Activated B cell treated with CpG ODN at 0.5 μM for 24 hours (primary cell): Measurements from ENCODE around the gene NIT1. TPM values are rescaled to one million over a fixed set of nuclear protein-coding genes. Genes with fewer than 3 reads are reported as not detected.

Experiments
- ATAC-seq: fragments of 200-7000 bp; cut with Tn5 transposase; one replicate; pipeline ENCODE4 v1.10.0; 2021; ENCODE audit warnings: low read depth, mild to moderate bottlenecking, moderate library complexity
- CTCF ChIA-PET: fragments of 350-600 bp; sonication (Branson Sonifier 250); formaldehyde crosslinking; loops from one replicate; lab custom pipeline; 2021; ENCODE audit warnings: antibody characterized with exemption; lab: Charles Lee
- POLR2A ChIA-PET: fragments of 350-600 bp; sonication (Branson Sonifier 250); formaldehyde crosslinking; loops from one replicate; lab custom pipeline; 2021; ENCODE audit warnings: antibody characterized with exemption; lab: Charles Lee
- DNase-seq: peaks from one replicate; pipeline ENCODE4 v3.0.0; 2022
- H3K27ac Mint-ChIP-seq: one replicate; pipeline ENCODE4 v1.8.0; 2020; ENCODE audit warnings: mixed read lengths
- H3K27me3 Mint-ChIP-seq: one replicate; pipeline ENCODE4 v1.8.0; 2021; ENCODE audit warnings: mixed read lengths
- H3K36me3 Mint-ChIP-seq: one replicate; pipeline ENCODE4 v1.8.0; 2021; ENCODE audit warnings: low read depth, mixed read lengths
- H3K4me1 Mint-ChIP-seq: one replicate; pipeline ENCODE4 v1.8.0; 2021; ENCODE audit warnings: mixed read lengths
- H3K4me3 Mint-ChIP-seq: one replicate; pipeline ENCODE4 v1.8.0; 2020; ENCODE audit warnings: mild to moderate bottlenecking, mixed read lengths
- H3K9me3 Mint-ChIP-seq: one replicate; pipeline ENCODE4 v1.8.0; 2020; ENCODE audit warnings: mixed read lengths
- intact Hi-C: fragments of 100-400 bp; cut with micrococcal nuclease; formaldehyde crosslinking; loops from one replicate; pipeline ENCODE4 v1.15.1; 2024
- total RNA-seq: library from RNA; stranded (reverse); gene quantifications from 2 replicates; pipeline ENCODE4 v1.2.3, GENCODE V29; 2022
- TF ChIP-seq, protein P1 (sequence below): fragments of 200-600 bp; IDR thresholded peaks from one replicate; pipeline ENCODE4 v1.8.0; 2022; ENCODE audit warnings: antibody characterized with exemption, mild to moderate bottlenecking

The NIT1 gene
- total RNA-seq, 1 donor from 2014 or later: 43.9 TPM

DNA sequence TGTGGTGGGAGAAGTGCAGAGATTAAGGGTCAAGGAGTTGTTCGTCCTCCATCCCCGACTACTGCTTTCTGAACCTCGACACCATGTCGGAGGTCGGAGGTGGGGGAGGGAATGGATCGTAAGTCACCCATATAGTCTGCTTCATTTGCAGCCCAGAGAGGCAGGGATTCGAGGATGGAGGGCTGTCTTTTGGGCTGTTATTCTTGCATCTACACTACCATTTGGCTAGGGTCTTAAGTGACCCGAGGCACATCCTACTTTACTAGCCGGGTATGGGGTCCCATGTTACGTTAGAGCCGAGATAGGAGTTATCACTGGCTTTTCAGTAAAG is 42.0 kb downstream of the NIT1 start:
- TF ChIP-seq, protein P1, sequence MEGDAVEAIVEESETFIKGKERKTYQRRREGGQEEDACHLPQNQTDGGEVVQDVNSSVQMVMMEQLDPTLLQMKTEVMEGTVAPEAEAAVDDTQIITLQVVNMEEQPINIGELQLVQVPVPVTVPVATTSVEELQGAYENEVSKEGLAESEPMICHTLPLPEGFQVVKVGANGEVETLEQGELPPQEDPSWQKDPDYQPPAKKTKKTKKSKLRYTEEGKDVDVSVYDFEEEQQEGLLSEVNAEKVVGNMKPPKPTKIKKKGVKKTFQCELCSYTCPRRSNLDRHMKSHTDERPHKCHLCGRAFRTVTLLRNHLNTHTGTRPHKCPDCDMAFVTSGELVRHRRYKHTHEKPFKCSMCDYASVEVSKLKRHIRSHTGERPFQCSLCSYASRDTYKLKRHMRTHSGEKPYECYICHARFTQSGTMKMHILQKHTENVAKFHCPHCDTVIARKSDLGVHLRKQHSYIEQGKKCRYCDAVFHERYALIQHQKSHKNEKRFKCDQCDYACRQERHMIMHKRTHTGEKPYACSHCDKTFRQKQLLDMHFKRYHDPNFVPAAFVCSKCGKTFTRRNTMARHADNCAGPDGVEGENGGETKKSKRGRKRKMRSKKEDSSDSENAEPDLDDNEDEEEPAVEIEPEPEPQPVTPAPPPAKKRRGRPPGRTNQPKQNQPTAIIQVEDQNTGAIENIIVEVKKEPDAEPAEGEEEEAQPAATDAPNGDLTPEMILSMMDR: no peak
- no peak for ATAC-seq
- ChIA-PET POLR2A (interaction anchor here (3.2 kb wide), 1 partner anchor 42 kb away, joined by 13 read pairs; the partner anchor contains the start of gene NDUFS2), CTCF (no interaction called here)
- no peak for DNase-seq
- no peaks in the 10 kb centered on the region for H3K9me3 Mint-ChIP-seq
- H3K4me3 Mint-ChIP-seq: peak overlapping the region; percentile 93
- peak overlapping the region; percentile 91 for H3K27ac Mint-ChIP-seq
- H3K36me3 Mint-ChIP-seq: peaks cover 64% of the 10 kb centered on the region
- peaks cover 45% of the 10 kb centered on the region for H3K4me1 Mint-ChIP-seq
- intact Hi-C loops: loop anchor here (1.0 to 2.0 kb wide), 4 partner anchors 32 to 115 kb away; partner anchors contain the start of genes NIT1, PFDN2 and USF1
- H3K27me3 Mint-ChIP-seq: no peaks in the 10 kb centered on the region

DNA sequence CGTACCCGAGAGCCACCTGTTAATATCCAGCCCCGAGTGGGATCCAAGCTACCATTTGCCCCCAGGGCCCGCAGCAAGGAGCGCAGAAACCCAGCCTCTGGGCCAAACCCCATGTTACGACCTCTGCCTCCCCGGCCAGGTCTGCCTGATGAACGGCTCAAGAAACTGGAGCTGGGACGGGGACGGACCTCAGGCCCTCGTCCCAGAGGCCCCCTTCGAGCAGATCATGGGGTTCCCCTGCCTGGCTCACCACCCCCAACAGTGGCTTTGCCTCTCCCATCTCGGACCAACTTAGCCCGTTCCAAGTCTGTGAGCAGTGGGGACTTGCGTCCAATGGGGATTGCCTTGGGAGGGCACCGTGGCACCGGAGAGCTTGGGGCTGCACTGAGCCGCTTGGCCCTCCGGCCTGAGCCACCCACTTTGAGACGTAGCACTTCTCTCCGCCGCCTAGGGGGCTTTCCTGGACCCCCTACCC is 42.8 kb downstream of the NIT1 start:
- Mint-ChIP-seq H3K27me3 (no peaks in the 10 kb centered on the region), H3K9me3 (no peaks in the 10 kb centered on the region), H3K4me1 (peaks cover 44% of the 10 kb centered on the region), H3K4me3 (peak overlapping the region; percentile 93), H3K36me3 (peaks cover 69% of the 10 kb centered on the region), H3K27ac (no peak overlapping the region)
- intact Hi-C loops: no loop called here
- ATAC-seq: no peak
- TF ChIP-seq, protein P1: no peak
- POLR2A ChIA-PET: no interaction called here
- DNase-seq: no peak
- CTCF ChIA-PET: no interaction called here

- CTCF ChIA-PET: interaction anchor here (1.3 kb wide), 1 partner anchor 10 kb away, joined by 4 read pairs; no protein-coding TSS in a partner anchor
Observed at GRCh38 chr1:161161652-161162051, 43.7 kb downstream of the NIT1 start.

DNA sequence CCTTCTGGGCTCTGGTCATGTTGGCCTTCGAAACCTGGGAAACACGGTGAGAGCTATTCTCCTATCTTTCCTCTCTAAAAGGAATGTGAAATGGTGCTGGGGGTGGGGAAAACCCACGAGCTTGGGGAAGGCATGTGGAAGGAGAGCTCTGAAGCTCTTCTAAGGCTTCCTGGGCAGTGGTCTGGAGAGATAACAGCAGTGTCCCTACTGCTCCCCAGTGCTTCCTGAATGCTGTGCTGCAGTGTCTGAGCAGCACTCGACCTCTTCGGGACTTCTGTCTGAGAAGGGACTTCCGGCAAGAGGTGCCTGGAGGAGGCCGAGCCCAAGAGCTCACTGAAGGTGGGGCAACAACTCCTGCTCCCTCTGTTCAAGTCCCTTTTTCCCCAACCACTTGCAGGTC is 44.1 kb downstream of the NIT1 start:
- CTCF ChIA-PET: interaction anchor here (1.3 kb wide), 1 partner anchor 9 kb away, joined by 4 read pairs; no protein-coding TSS in a partner anchor
- Mint-ChIP-seq H3K36me3 (peaks cover 74% of the 10 kb centered on the region), H3K9me3 (no peaks in the 10 kb centered on the region), H3K4me3 (peak overlapping the region; percentile 19), H3K27me3 (no peaks in the 10 kb centered on the region), H3K4me1 (peaks cover 55% of the 10 kb centered on the region), H3K27ac (no peak overlapping the region)
- intact Hi-C loops: no loop called here
- POLR2A ChIA-PET: interaction anchor here (0.6 to 1.7 kb wide), 4 partner anchors 9 to 144 kb away, joined by 3 to 8 read pairs (median 5); partner anchors contain the start of gene UFC1
- ATAC-seq (no peak), DNase-seq (no peak)
- TF ChIP-seq, protein P1: no peak

More at GRCh38 chr1:161161652-161162051, 43.7 kb downstream of the NIT1 start:
- H3K27me3 Mint-ChIP-seq: no peaks in the 10 kb centered on the region
- peaks cover 51% of the 10 kb centered on the region for H3K4me1 Mint-ChIP-seq
- intact Hi-C loops: no loop called here
- H3K4me3 Mint-ChIP-seq: no peak overlapping the region
- TF ChIP-seq, protein P1: no peak
- ATAC-seq: no peak
- H3K36me3 Mint-ChIP-seq: peaks cover 77% of the 10 kb centered on the region
- POLR2A ChIA-PET: interaction anchor here (0.6 to 1.7 kb wide), 4 partner anchors 8 to 144 kb away, joined by 3 to 8 read pairs (median 5); partner anchors contain the start of gene UFC1
- H3K27ac Mint-ChIP-seq: no peak overlapping the region
- H3K9me3 Mint-ChIP-seq: no peaks in the 10 kb centered on the region
- no peak for DNase-seq

DNA sequence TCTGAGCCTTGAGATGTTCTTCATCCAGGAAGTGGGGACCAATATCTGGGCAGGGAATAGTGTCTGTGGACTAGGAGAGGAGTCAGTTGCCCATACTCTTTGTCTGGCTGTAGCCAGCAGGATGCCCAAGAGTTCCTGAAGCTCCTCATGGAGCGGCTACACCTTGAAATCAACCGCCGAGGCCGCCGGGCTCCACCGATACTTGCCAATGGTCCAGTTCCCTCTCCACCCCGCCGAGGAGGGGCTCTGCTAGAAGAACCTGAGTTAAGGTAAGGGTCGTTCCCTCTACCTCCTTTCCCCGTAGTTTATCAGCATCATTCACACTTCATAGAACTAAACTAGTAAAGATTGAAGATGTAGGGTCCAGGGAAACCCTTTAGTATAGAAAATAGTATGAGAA is 44.9 kb downstream of the NIT1 start:
- Mint-ChIP-seq H3K36me3 (peaks cover 66% of the 10 kb centered on the region), H3K27me3 (no peaks in the 10 kb centered on the region), H3K9me3 (no peaks in the 10 kb centered on the region), H3K27ac (no peak overlapping the region), H3K4me1 (peaks cover 61% of the 10 kb centered on the region), H3K4me3 (peak overlapping the region; percentile 19)
- TF ChIP-seq, protein P1: no peak
- POLR2A ChIA-PET: interaction anchor here (1.7 kb wide), 1 partner anchor 9 kb away, joined by 6 read pairs; the partner anchor contains the start of gene UFC1
- intact Hi-C loops: no loop called here
- CTCF ChIA-PET: interaction anchor here (1.3 kb wide), 1 partner anchor 9 kb away, joined by 4 read pairs; no protein-coding TSS in a partner anchor
- DNase-seq: no peak
- no peak for ATAC-seq
